Left lobe of liver (tissue), 2 donors: Measurements from ENCODE around the gene CRACDL. TPM values are rescaled to one million over a fixed set of nuclear protein-coding genes. Genes with fewer than 3 reads are reported as not detected.

Experiments used
- ATAC-seq: fragments of 200-7000 bp; cut with Tn5 transposase; one replicate; pipeline ENCODE4 v1.9.1; 2020; ENCODE audit warnings: mild to moderate bottlenecking, moderate library complexity
- DNase-seq: peaks from one replicate; pipeline ENCODE4 v3.0.0-alpha.2; 2020; ENCODE audit warnings: low spot score
- total RNA-seq: library from RNA; stranded (reverse); gene quantifications from one replicate; pipeline ENCODE4 v1.2.1, GENCODE V29; 2021
- donor health status: DM: no; HTN: no; CAD: no; lungs with moderate emphysema.
- donor health status: DM: no; HTN: yes; CAD: no.

The CRACDL gene
- total RNA-seq, 1 donor from 2014 or later: 0.30 TPM

- ATAC-seq: no peak
- DNase-seq: no peak
These were observed 128.8 kb downstream of the CRACDL start for GRCh38 chr2:98807221-98807620.

DNA sequence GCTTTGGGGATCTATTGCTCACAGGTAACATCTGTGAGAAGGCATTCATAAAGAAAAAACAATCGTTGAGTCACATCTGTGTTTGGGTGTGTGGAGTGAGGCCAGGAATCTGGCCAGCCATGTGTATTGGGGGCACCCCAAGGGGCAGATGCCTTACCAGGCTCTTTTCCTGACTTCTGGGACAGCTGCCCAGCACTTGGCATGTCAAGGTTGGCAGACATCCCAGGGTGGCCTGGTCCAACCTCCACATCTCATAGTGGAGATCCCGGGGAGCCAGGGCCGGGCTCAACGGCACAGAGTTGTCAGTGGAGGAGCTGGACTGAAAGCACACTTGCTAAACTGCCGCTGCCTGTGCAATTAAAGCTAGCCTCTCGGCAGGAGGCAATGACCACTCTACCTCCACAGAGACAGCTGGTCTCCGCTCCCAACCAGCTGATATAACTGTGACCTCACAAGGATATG, 129.8 kb downstream of the CRACDL start:
- peak; percentile 81 for DNase-seq
- peak; percentile 73 for ATAC-seq

GRCh38 chr2:98805412-98806171, 130.4 kb downstream of the CRACDL start:
- peak; percentile 58 for ATAC-seq
- peak; percentile 65 for DNase-seq

DNA sequence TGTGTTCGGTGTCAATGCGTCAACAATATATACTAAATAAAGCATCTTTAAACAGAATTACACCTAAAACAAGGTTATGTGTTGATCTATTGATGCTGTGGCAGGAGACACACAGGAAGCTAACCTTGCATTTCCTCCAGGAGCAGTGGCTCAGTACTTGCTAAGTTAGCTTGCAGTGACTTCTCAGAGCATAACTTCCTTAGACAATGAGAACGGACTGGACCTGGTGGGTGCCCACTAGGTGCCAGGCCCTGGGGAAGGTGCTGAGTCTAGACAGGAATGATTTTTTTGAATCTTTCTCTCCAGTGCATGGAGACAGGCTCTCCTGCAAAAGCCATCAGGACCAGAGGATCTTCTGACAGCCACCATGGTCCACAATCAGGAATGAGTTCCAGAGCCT, 131.3 kb downstream of the CRACDL start:
- ATAC-seq (no peak), DNase-seq (no peak)

DNA sequence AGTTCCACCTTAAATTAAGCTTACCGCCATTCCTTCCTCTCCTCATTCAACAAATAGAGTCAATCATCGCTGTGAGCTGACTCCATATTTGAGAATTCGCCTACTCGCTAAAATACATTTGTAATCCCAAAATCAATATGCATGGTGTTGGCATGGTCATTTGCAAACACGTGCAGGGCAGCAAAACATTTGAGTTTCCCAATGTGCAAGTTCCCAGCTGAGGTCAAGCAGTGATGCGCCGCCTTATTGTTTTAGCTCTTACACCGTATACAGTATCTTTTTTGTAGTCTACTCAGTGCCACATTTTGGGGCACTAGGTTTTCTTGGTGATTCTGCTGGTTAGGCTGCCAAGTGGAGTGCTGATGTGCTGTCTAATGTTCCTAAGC, 131.8 kb downstream of the CRACDL start:
- ATAC-seq (no peak), DNase-seq (no peak)

GRCh38 chr2:98803405-98804264, 132.4 kb downstream of the CRACDL start:
- DNase-seq (peak; percentile 84), ATAC-seq (peak; percentile 81)

- DNase-seq (no peak), ATAC-seq (no peak)
These were observed 133.7 kb downstream of the CRACDL start for GRCh38 chr2:98802344-98802743.

DNA sequence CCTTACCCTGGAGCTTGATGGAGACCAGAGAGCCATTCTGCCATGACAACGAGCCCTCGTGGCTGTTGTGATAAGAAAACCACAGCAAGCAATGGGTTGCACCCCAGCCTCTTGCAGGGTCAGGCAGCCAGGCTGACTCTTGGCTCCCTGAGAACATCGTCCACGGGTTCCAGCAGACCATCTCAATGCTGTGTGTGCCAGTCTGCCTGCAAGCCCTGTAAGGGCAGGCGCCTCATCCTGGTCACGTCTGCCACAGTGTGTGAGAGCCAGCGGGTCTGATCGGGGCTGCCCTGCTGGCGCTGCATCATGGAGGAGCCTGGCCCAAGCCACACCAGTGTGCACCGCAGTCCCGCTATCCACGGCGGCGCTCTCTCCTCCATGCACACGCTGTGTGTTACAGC, 134.1 kb downstream of the CRACDL start:
- ATAC-seq (no peak), DNase-seq (no peak)

DNA sequence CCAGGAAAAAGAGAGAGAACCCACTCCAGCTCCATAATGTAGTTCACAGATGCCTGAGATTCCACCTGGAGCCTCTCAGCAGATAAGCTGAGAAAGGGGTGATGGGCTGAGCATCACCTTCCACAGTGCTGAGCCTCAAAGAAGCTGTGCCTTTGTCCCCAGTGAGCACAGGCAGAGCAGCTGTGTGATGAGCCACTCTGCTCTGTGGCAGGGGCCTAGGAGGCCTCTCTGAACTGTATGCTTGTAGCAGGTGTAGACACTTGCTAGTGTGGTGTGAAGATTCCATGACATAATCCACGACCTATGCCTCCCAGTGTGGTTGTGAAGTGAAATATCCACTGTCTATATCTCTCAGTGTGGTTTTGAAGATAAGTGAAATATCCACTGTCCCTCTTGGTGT, 134.7 kb downstream of the CRACDL start:
- DNase-seq (no peak), ATAC-seq (no peak)

DNA sequence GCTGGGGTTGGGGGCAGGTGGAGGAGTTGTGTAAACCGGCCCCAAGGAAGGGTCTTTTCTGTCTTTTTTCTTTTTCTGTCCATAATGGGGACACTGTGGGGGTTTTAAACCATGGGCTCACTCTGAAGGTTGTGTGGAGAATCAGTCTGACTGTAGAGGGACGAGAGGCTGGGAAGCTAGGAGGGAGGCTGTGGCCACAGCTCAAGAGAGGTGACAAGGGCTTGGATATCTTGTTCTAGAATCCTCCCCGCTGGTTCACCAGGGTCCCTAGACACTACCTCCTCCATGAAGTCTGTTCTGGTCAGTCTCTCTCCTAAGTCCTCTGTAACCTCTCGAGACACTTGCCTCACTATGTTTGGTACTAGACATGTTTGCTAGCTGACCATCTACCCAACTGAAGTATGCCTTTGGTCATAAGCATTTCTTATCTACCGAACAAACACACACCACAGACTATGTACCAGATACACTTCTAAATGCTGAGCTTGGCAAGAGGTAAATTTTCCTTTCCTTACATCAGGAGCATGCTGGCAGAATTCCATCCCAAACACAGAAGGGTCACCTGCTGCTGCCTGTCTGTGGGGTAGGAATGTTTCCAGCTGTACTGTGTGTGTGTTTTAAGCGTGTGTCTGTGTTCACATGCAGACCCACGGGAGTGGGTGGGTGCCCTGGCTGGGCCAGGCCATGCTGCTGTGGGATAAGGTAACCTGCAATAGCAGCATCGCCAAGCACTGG, 135.5 kb downstream of the CRACDL start:
- ATAC-seq (no peak), DNase-seq (no peak)

- no peak for DNase-seq
- ATAC-seq: no peak
These were observed 136.4 kb downstream of the CRACDL start for GRCh38 chr2:98799375-98800329.

- DNase-seq (no peak), ATAC-seq (no peak)
These were observed 139.1 kb downstream of the CRACDL start for GRCh38 chr2:98796775-98797544.

DNA sequence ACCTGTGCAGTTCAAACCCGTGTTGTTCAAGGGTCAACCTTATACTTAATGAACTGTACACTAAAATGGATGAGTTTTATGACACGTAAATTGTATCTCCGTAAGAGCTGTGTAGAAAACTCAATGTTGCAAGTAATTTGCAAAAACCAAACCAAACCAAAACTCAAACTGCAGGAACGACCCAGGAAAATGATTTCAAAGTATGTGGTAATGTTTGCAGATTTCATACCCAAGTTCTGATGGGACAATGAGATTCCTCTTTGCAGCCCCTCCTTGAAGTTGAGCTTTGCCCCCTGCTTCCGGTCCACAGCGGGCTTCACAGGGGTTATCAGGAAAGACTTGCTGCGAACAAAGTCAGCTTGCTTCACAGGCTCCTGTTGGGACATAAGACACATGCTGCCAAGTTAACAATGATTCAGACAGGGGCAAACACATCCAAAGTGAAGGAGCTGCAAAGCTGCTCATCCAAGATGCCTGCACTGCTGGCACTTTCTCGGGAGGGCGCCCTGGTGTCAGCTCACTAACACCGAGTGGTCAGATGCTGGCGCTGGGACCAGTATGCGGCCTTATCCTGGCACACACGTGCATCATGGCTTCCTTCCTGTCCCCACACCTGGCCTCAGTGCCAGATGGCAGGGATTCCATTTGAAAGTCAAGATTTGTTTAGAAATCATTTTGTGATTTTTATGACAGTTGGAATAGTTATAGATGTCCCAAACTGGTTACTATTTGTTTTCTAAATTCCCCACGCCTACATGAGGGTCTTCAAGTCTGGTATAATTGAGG, 139.9 kb downstream of the CRACDL start:
- peak; percentile 69 for DNase-seq

DNA sequence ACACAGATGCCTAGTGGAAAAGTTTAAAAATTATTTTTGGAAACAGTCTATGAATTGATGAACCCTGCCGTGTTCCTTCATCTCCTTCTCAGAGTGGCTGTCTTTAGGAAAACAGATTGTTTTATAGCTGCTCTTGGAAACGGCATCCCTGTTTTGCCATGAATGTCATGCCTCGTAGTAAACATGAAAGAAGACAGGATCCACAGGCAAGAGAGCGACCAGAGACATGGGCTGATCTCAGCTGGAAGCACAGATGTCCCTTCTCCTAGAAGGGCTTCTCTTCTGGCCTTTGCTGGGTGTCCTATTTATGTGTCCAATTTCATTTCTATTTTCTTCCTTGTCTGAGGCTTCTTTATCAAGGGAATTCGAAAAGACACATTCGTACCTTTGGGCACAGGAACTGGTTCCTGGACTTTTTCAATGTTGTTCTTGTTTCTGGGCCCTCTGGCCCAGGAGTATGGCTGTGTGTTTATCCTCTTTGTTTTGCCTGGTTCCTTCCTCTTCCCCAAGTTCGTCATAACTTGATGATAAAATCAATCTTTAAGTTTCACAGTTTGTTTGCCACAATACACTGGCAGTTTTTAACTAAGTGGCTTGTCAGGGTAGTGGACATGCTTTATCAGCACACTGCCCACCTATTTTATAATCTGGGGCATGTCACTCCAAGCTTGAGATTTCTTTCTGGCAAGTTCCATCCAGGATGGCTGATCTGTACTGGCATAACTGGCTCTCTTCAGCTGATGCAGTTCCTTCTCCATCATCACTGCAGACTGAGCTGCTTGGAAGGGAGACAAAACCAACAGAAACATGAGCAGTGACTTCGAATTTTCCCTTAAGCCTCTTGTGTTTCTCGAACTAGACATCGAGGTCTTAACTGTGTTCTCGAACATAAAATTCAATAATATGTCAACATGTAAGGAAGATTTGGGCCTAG, 141.9 kb downstream of the CRACDL start:
- DNase-seq (peak; percentile 6), ATAC-seq (no peak)

More for the DNA sequence above, 139.9 kb downstream of the CRACDL start:
- ATAC-seq: peak; percentile 85

- DNase-seq (no peak), ATAC-seq (no peak)
These were observed 142.8 kb downstream of the CRACDL start for GRCh38 chr2:98793275-98793674.

- DNase-seq (peak; percentile 12), ATAC-seq (no peak)
These were observed 145.8 kb downstream of the CRACDL start for GRCh38 chr2:98790221-98790620.

GRCh38 chr2:98787700-98788099, 148.3 kb downstream of the CRACDL start:
- DNase-seq: no peak
- ATAC-seq: no peak
